GM21723 (cell line): ENCODE measurements around the gene PLEKHA5.

Source experiments
- ATAC-seq: cut with Tn5 transposase; IDR thresholded peaks from one replicate; pipeline ENCODE4 v1.9.1; 2021; ENCODE audit warnings: mild to moderate bottlenecking, moderate library complexity; ENCODE audit not compliant: unreplicated experiment

The PLEKHA5 gene

DNA sequence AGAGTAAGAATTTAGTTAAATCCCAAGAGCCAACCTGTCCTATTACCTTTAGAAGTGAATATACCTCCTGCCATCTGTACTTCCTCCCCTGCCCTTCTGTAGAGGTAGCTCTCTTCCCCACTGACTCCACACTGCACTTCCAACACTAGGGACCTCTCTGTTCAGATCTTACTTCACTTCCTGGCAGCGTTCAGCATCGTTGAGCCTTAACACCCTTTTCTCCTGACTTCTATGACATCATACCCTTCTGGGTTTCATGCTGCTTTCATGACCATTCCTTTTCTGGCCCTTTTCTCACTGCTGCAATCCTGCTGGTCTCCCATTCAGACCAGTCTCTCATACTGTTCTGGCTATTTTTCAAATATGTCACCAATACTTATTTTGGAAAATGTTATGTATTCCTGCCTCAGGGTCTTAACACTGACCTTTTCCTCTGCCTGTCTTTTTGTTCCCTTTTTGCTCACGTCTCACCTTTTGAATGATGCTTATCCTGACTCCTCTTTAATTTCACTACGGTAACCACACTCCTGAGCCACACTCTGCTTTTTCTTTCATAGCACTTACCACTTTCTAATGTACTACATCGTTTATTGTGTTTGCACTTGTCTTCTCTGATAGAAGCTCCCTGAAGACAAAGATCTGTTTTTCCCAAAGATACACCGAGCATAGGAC, 67.6 kb downstream of the PLEKHA5 start:
- ATAC-seq, result no peak

GRCh38 chr12:19198272-19198671, 68.7 kb downstream of the PLEKHA5 start:
- ATAC-seq, result no peak

GRCh38 chr12:19199332-19199731, 69.8 kb downstream of the PLEKHA5 start:
- no peak for ATAC-seq

DNA sequence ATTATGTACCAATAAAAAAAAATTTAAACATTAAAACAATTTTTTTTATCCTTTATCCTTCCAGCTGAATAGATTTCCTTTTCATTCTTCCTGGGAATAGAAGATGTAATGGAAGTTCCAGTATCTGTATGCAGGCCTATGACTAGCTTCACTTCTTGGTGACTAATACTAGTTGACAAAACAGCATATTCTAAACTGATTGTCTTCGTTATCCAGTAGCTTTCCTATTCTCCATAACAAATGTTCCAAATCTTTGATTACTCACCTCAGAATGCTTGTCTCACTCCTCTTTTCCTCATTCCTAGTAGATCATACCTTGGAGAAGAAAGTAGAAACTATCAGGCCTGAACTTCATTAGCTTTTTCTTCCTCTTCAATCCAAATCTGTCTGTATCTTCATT, 70.7 kb downstream of the PLEKHA5 start:
- no peak for ATAC-seq

DNA sequence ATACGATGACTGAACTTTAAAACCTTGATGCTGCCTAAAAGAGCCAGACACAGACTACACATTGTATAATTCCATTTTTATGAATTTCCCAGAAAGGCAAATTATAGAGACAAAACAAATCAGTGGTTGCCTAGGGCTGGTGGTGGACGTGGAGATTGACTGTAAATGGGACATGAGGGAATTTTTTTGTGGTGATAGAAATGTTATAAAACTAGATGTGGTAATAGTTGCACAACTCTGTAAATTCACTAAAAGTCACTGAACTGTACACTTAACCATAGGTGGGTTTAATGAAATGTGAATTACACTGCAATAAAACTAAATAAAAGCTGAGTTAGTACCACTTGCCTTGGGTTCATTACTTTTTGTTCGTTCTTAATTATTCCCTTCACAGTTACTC, 72.1 kb downstream of the PLEKHA5 start:
- ATAC-seq, result no peak

DNA sequence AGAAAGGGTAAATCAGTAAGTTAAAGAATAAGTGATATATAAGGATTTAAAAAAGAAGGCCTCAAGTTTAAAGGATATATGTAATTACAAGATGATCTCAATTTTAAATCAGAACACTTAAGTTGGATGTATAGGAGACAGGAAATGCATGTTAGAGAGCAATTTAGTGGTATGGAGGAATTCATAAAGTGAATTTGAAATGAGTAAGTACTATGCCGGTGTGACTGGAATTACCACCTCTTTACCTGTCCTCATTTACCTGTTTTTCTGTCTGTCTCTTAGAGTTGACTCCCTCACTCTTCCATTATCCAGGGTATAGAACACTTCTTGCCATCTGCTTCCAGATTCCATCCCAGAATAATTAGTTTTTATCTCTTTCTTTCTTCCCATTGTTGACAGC, 73.5 kb downstream of the PLEKHA5 start:
- no peak for ATAC-seq

DNA sequence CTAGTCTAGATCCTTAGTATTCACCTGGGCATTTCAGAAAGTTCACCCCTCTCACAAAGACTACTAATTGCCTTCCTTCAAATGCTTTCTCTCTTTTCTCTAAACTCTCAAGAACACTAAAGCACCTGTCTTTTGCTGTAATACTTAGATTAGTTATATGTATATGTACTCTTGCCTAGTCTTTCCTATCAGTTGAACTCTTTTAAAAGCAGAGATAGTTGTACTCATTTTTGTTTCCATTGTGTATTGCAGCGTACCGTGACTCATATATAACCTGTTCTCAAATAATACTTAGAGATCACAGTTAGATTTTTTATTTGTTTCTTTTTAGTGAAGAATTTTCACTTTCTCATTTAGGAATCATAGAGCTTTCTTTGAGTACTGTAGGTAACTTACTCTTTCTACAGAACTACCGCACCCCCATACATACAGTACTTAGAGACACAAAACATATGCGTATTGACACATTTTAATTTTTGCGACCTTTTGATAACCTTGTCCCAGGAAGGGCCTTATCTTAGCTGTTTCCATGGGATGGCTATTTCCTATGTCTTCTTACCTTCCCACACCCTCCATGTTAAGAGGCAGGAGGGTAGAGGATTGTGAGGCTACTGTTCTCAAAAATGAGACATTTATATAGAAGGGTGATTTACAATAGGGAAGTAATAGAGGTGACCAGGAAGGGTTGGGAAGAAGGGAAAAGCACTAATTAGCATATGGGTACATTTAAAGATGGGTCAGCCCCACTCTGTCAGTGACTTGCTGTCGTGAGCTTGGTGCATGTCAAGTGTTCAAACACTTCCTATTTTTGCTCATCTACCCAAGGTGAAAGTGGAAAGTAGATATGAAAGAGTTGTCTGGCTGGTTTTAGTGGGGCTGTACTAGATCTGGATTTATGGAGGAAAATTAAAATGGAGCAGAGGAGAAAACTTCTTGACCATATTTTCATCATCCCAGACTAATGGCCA, 74.3 kb downstream of the PLEKHA5 start:
- no peak for ATAC-seq

GRCh38 chr12:19205120-19205519, 75.6 kb downstream of the PLEKHA5 start:
- no peak for ATAC-seq

DNA sequence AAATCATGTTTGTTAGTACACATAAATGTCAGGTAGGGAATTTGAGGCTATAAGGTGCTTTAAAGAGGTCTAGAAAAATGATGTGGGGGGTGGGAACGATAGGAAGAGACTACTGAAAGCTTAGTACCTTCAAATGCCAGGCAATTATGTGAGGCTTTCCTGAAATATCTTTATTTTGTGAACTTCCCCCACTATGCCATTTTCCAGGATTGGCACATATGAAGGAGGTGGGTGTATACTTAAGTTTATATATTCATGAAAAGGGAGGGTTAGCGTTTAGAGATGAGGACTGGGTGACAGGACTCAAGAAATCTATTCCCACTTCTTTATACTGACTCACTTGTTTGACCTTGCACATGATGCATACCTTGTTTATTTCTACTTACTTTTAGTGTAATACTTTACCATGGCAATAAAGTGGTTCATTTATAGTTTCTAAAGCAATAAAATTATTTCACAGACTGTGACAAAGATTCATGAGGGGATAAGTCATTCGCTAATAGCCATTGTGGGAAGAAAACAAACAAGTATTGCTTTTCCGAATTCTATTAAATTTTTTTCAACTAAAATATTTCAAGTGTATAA, 77.1 kb downstream of the PLEKHA5 start:
- ATAC-seq, result no peak

DNA sequence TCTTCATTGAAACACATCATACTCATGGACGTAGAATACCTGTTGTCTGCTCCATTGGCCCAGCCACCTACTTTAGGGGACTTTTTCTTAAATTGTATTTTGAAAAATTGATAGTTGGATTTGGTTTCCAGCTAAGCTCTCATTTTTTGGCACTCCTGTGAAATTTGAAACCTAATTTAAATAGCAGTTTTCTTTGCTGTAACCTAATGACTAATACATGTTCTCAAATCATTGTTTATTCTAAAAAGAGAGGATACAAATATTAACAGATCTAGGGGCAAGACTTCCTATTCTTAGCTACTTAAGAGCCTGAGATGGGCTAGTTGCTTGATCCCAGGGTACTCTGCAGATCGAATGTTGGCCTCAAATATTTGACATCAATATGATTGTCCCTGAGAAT, 78.9 kb downstream of the PLEKHA5 start:
- ATAC-seq, result no peak

GRCh38 chr12:19209661-19210060, 80.1 kb downstream of the PLEKHA5 start:
- no peak for ATAC-seq

GRCh38 chr12:19211802-19212201, 82.3 kb downstream of the PLEKHA5 start:
- no peak for ATAC-seq

- ATAC-seq, result no peak
Observed at GRCh38 chr12:19212245-19212644, 82.7 kb downstream of the PLEKHA5 start.

- no peak for ATAC-seq
Observed at GRCh38 chr12:19214020-19214419, 84.5 kb downstream of the PLEKHA5 start.

- no peak for ATAC-seq
Observed at GRCh38 chr12:19215115-19215514, 85.6 kb downstream of the PLEKHA5 start.

DNA sequence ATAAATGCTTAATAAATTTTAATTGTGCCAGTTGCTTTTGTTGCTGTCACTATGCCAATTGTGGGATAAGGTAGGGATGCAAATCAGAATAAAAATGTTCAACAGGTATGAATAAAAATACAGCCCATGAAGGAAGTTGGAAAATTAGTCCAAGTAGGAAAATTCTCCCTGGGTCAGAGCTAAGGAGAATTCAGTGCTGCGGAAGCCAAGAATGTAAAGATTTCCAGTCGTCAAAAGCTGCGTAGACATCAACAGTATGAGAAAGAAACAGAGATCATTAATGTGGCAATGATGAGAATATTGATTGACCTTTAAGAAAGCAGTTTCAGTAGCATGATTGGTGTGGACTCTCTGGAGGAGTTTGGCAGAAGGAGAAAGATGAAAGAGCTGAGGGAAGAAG, 87.9 kb downstream of the PLEKHA5 start:
- ATAC-seq, result no peak

DNA sequence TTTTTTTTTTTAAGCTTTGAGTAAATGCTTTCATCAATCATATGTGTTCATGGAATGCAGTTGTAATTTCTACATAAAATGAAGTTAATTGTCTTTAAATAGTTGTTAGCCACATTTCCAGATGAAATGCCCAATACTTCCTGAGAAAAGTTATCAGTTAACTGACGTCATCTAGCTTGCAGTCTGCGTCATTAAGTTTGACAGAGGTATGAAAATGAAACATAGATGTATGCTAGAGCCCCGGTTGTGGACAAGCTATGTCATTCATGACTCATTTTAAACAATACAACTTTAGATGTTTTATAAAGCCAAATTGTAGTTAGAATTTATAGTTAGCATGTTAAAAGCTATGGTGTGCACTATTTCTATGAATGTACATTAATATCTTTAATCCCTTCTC, 90.7 kb downstream of the PLEKHA5 start:
- ATAC-seq, result no peak

DNA sequence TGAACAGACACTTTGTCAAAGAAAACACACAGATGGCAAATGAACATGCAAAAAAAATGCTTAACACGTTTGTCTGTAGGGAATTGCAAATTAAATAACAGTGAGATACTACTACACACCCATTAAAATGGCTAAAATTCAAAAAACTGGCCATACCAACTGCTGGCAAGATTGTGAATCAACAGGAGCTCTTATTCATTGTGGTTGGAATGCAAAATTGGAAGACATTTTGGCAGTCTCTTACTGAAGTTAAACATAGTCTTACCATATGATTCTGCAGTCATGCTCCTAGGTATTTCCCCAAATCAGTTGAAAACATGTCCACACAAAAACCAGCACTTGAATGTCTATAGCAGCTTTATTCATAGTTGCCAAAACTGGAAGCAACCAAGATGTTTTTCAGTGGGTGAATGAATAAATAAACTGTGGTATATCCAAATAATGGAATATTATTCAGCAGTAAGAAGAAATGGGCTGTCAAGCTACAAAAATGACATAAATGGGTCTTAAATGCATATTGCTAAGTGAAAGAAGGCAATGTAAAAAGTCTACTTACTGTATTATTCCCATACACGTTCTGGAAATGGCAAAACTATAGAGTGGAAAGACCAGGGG, 91.4 kb downstream of the PLEKHA5 start:
- no peak for ATAC-seq

- ATAC-seq, result no peak
Observed at GRCh38 chr12:19222558-19222957, 93.0 kb downstream of the PLEKHA5 start.

DNA sequence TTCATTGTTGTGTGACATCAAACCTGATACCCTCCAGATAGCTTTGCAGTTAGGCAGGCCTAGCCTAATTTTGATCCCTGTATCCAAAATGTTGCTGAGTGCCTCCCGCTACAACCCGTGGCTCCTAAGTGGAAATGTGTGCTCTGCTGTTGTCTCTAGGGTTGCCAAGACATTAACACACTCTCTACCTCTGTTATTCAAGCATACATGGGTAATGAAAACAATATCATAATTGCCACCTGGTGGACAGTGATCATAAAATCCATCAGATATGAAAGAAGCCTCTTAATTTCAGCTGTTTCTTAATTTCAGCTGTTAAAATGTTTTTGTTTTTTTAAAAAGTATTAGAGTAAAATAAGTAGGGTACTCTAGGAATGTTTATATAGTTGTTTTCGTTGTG, 93.5 kb downstream of the PLEKHA5 start:
- ATAC-seq, result no peak

DNA sequence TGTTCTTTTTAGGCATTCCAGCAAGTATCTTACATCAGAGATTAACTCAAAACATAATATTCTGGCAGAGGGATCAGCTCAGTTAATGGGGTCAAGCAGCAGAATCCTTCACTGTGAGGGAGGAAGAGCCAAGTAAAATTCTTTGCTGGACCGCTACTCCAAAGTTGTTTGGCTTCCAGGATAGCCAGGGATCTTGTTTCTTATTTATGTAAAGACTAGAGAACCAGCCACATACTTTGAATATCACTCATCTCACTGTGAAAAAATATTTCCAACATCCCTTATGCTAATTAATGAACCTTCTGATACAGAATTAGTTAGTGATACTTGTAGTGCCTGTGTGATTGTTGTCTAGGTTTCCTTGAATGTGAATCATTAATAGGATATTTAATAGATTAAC, 94.2 kb downstream of the PLEKHA5 start:
- no peak for ATAC-seq
